Nephron (organoid): ENCODE measurements around the gene HNRNPC.
"Not testable (repeated sequence)": the region's sequence is repeated elsewhere in the genome, so short reads cannot be mapped to it uniquely, and the experiment has no call there.

ENCODE experiments used
- H3K27ac Mint-ChIP-seq, 3 experiments: 2 replicates each; pipeline ENCODE4 v1.8.0; 2020; ENCODE audit warnings: mixed read lengths in 3 of 3, mild to moderate bottlenecking in 2 of 3, moderate library complexity in 1 of 3
- H3K27me3 Mint-ChIP-seq: 2 replicates; pipeline ENCODE4 v1.8.0; 2021; ENCODE audit warnings: low read depth, mild to moderate bottlenecking, moderate library complexity, mixed read lengths
- H3K36me3 Mint-ChIP-seq: 2 replicates; pipeline ENCODE4 v1.8.0; 2020; ENCODE audit warnings: low read depth, mixed read lengths
- H3K4me1 Mint-ChIP-seq: 2 replicates; pipeline ENCODE4 v1.8.0; 2020; ENCODE audit warnings: mixed read lengths
- H3K4me3 Mint-ChIP-seq, 3 experiments: 2 replicates each; pipeline ENCODE4 v1.8.0; 2020; ENCODE audit warnings: mild to moderate bottlenecking in 3 of 3, mixed read lengths in 3 of 3, moderate library complexity in 2 of 3
- H3K9me3 Mint-ChIP-seq: 2 replicates; pipeline ENCODE4 v1.8.0; 2020; ENCODE audit warnings: mixed read lengths
- CTCF ChIP-seq, 3 experiments: fragments of 200-600 bp; sonication (generic); IDR thresholded peaks; one replicate each; pipeline ENCODE4 v1.5.0; 2021; ENCODE audit warnings: antibody characterized with exemption in 3 of 3; ENCODE audit not compliant: unreplicated experiment in 3 of 3

HNRNPC gene

GRCh38 chr14:21258889-21259787, 10.1 kb downstream of the HNRNPC start:
- H3K36me3 Mint-ChIP-seq, result peaks cover 84% of the 10 kb centered on the region
- peak overlapping the region in 2 of 3 experiments; percentile 1 to 5 for H3K4me3 Mint-ChIP-seq
- no peaks in the 10 kb centered on the region for H3K9me3 Mint-ChIP-seq
- peak overlapping the region in 1 of 3 experiments; percentile 24 for H3K27ac Mint-ChIP-seq
- no peak for TF ChIP-seq CTCF (IDR thresholded peaks at IDR 0.05; ENCODE audit: unreplicated experiment in 3 of 3)
- no peaks in the 10 kb centered on the region for H3K27me3 Mint-ChIP-seq
- H3K4me1 Mint-ChIP-seq, result peaks cover 66% of the 10 kb centered on the region

DNA sequence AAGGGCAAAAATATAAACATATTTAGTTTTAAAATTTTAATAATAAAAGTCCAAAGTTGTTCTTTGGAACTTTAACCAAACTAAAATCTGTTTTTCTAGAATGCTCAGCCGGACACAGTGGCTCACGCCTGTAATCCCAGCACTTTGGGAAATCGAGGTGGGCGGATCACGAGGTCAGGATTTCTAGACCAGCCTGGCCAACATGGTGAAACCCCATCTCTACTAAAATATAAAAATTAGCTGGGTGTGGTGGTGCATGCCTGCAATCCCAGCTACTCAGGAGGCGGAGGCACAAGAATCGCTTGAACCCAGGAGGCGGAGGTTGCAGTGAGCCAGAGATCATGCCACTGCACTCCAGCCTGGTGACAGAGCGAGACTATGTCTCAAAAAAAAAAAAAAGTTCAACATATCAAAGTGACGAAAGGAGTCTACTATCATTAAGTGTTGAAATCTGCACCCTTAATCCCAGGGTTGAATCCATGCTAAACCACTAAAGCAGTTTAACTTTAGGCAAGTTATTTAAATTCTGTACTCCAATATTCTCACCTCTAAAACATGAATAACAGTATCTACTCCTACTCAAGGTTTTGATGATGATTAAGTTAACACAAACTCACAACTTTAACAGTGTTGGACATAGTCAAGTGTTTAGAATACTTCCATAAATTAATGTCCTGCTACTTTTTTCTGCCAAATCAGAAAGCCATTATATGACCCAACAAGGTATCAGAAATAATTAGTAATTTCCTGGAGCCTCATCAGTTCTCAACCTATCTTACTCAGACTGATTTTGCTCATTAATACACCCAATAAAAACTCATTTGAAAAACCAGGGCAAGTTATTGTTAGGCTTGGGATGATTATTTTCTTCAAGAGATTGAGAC, 11.0 kb downstream of the HNRNPC start:
- Mint-ChIP-seq H3K36me3 (peaks cover 83% of the 10 kb centered on the region), H3K9me3 (no peaks in the 10 kb centered on the region), H3K27me3 (no peaks in the 10 kb centered on the region), H3K4me3 (no peak overlapping the region), H3K4me1 (peaks cover 57% of the 10 kb centered on the region), H3K27ac (no peak overlapping the region)
- no peak for TF ChIP-seq CTCF (IDR thresholded peaks at IDR 0.05; ENCODE audit: unreplicated experiment in 3 of 3)

- peak overlapping the region in 2 of 3 experiments; percentile 47 to 56 for H3K27ac Mint-ChIP-seq
- peaks cover 49% of the 10 kb centered on the region for H3K4me1 Mint-ChIP-seq
- TF ChIP-seq CTCF (IDR thresholded peaks at IDR 0.05; ENCODE audit: unreplicated experiment in 3 of 3), result no peak
- H3K27me3 Mint-ChIP-seq, result no peaks in the 10 kb centered on the region
- H3K36me3 Mint-ChIP-seq, result peaks cover 82% of the 10 kb centered on the region
- H3K9me3 Mint-ChIP-seq, result no peaks in the 10 kb centered on the region
- H3K4me3 Mint-ChIP-seq, result peak overlapping the region in 1 of 3 experiments; percentile 27
Observed at GRCh38 chr14:21257394-21257909, 11.8 kb downstream of the HNRNPC start.

GRCh38 chr14:21256539-21257393, 12.5 kb downstream of the HNRNPC start:
- TF ChIP-seq CTCF (IDR thresholded peaks at IDR 0.05; ENCODE audit: unreplicated experiment in 3 of 3), result no peak
- Mint-ChIP-seq H3K4me1 (peaks cover 43% of the 10 kb centered on the region), H3K4me3 (no peak overlapping the region), H3K27me3 (no peaks in the 10 kb centered on the region), H3K36me3 (peaks cover 82% of the 10 kb centered on the region), H3K9me3 (no peaks in the 10 kb centered on the region), H3K27ac (peak overlapping the region in 1 of 3 experiments; percentile 34)

- H3K9me3 Mint-ChIP-seq, H3K4me3 Mint-ChIP-seq, H3K27me3 Mint-ChIP-seq: not testable (repeated sequence)
- H3K4me1 Mint-ChIP-seq, result peaks cover 36% of the 10 kb centered on the region
- peak overlapping the region in 2 of 3 experiments; percentile 65 to 74 for H3K27ac Mint-ChIP-seq
- H3K36me3 Mint-ChIP-seq, result peaks cover 82% of the 10 kb centered on the region
Observed at GRCh38 chr14:21256102-21256447, 13.2 kb downstream of the HNRNPC start.
